Gastrocnemius medialis (tissue), 4 donors: ENCODE data around the gene E2F1. TPM values are rescaled to one million over a fixed set of nuclear protein-coding genes. Genes with fewer than 3 reads are reported as not detected.

Experiments used
- ATAC-seq, 2 donors: fragments of 150-250 bp; one replicate each; pipeline ENCODE4 v1.9.1; 2016
- DNase-seq, 2 donors: peaks; one replicate each; pipeline ENCODE4 v3.0.0-alpha.2; 2019
- H3K27ac ChIP-seq, 4 donors: fragments of 200-600 bp; sonication (generic); 1 replicate in 1 of 4; 2 replicates in 3 of 4; pipeline ENCODE4 v1.5.1; 2016 to 2018; ENCODE audit warnings: mild to moderate bottlenecking in 2 of 4, moderate library complexity in 1 of 4
- H3K27me3 ChIP-seq, 3 donors: fragments of 200-600 bp; sonication (generic) in 2 of 3; 1 replicate in 1 of 3; 2 replicates in 2 of 3; pipeline versions ENCODE4 v1.5.1 to v1.6.0; 2016 to 2019; ENCODE audit warnings: mild to moderate bottlenecking in 1 of 3, moderate library complexity in 1 of 3
- H3K36me3 ChIP-seq, 2 donors: fragments of 200-600 bp; sonication (generic) in 1 of 2; one replicate each; pipeline ENCODE4 v1.5.1; 2017 to 2018
- H3K4me1 ChIP-seq, 2 donors: fragments of 200-600 bp; sonication (generic) in 1 of 2; one replicate each; pipeline ENCODE4 v1.5.1; 2016 to 2017; ENCODE audit warnings: mild to moderate bottlenecking in 2 of 2
- H3K4me3 ChIP-seq, 4 donors: fragments of 200-600 bp; sonication (generic) in 3 of 4; 1 replicate in 1 of 4; 2 replicates in 3 of 4; pipeline ENCODE4 v1.5.1; 2016 to 2019; ENCODE audit warnings: mild to moderate bottlenecking in 2 of 4
- H3K9me3 ChIP-seq, 3 donors: fragments of 200-600 bp; sonication (generic) in 2 of 3; 1 replicate in 1 of 3; 2 replicates in 2 of 3; pipeline ENCODE4 v1.5.1; 2016 to 2019
- CTCF ChIP-seq, 5 experiments: fragments of 450-650 bp in 3 of 5; fragments of 200-600 bp in 2 of 5; sonication (generic) in 2 of 5; IDR thresholded peaks in 4 of 5; conservative IDR thresholded peaks in 1 of 5; 1 replicate in 4 of 5; 2 replicates in 1 of 5; pipeline ENCODE4 v1.5.1; 2016 to 2019; ENCODE audit warnings: antibody characterized with exemption in 5 of 5, mild to moderate bottlenecking in 3 of 5, moderate library complexity in 3 of 5
- POLR2A ChIP-seq, 2 donors: fragments of 450-650 bp; IDR thresholded peaks; one replicate each; pipeline ENCODE4 v1.6.1; 2017; ENCODE audit warnings: antibody characterized with exemption in 2 of 2, mild to moderate bottlenecking in 2 of 2, moderate library complexity in 2 of 2
- in situ Hi-C, 4 donors: fragments of 200-750 bp; cut with MboI; loops; one replicate each; pipeline versions ENCODE4 v1.15.0 to v1.8.0; 2017; ENCODE audit warnings: low sequenced_read_pairs in 4 of 4
- intact Hi-C: fragments of 100-400 bp; cut with DNase I; formaldehyde crosslinking; loops from one replicate; pipeline ENCODE4 v1.15.1; 2023; ENCODE audit warnings: low total_unique reads
- total RNA-seq, 4 donors: library from RNA; depleted of rRNA; stranded (reverse); fragments of >200 nt; gene quantifications; one replicate each; pipeline versions ENCODE4 v1.1.0 to v1.2.3, GENCODE V29; 2016

The E2F1 gene
- total RNA-seq, 4 donors from 2014 or later, result 1.00 to 2.0 (median 1.4) TPM; not detected in 1

GRCh38 chr20:33681288-33681687 lies 4.9 kb downstream of the E2F1 start:
- intact Hi-C loops, result no loop called here
- DNase-seq, result no peak

GRCh38 chr20:33680686-33681085 lies 5.5 kb downstream of the E2F1 start:
- DNase-seq (no peak), ATAC-seq (no peak)
- Histone ChIP-seq H3K9me3 (no peaks in the 10 kb centered on the region), H3K27ac (no peak overlapping the region), H3K4me1 (peaks cover 5% of the 10 kb centered on the region in 2 donors), H3K36me3 (no peaks in the 10 kb centered on the region), H3K4me3 (no peak overlapping the region), H3K27me3 (no peaks in the 10 kb centered on the region)
- in situ Hi-C loops, result no loop called here
- intact Hi-C loops, result no loop called here
- no peak for TF ChIP-seq POLR2A (IDR thresholded peaks at IDR 0.05)
- no peak for TF ChIP-seq CTCF (IDR thresholded peaks at IDR 0.05 in 4 of 5, conservative IDR thresholded peaks at IDR 0.05 in 1 of 5)

More at GRCh38 chr20:33681288-33681687, 4.9 kb downstream of the E2F1 start:
- no peaks in the 10 kb centered on the region for H3K9me3 ChIP-seq
- H3K27me3 ChIP-seq, result no peaks in the 10 kb centered on the region
- no peak overlapping the region for H3K27ac ChIP-seq
- H3K4me1 ChIP-seq, result peaks cover 5 to 6% of the 10 kb centered on the region in 2 donors
- no peak overlapping the region for H3K4me3 ChIP-seq
- no peaks in the 10 kb centered on the region for H3K36me3 ChIP-seq
- TF ChIP-seq CTCF (IDR thresholded peaks at IDR 0.05 in 4 of 5, conservative IDR thresholded peaks at IDR 0.05 in 1 of 5) (no peak), POLR2A (IDR thresholded peaks at IDR 0.05) (no peak)
- in situ Hi-C loops, result no loop called here
- ATAC-seq, result no peak

- Histone ChIP-seq H3K9me3 (no peaks in the 10 kb centered on the region), H3K4me3 (no peak overlapping the region), H3K27ac (no peak overlapping the region), H3K27me3 (no peaks in the 10 kb centered on the region), H3K36me3 (no peaks in the 10 kb centered on the region), H3K4me1 (peaks cover 4 to 5% of the 10 kb centered on the region in 2 donors)
- no peak for ATAC-seq
- TF ChIP-seq POLR2A (IDR thresholded peaks at IDR 0.05), result no peak
- TF ChIP-seq CTCF (IDR thresholded peaks at IDR 0.05 in 4 of 5, conservative IDR thresholded peaks at IDR 0.05 in 1 of 5), result no peak
- no peak for DNase-seq
- in situ Hi-C loops, result no loop called here
- intact Hi-C loops, result no loop called here
Measured at GRCh38 chr20:33679758-33680485, 6.3 kb downstream of the E2F1 start.

GRCh38 chr20:33677991-33678702 lies 8.0 kb downstream of the E2F1 start:
- Histone ChIP-seq H3K4me3 (no peak overlapping the region), H3K27me3 (no peaks in the 10 kb centered on the region), H3K36me3 (no peaks in the 10 kb centered on the region), H3K27ac (peak overlapping the region in 2 of 4 donors; percentile 43 to 54), H3K4me1 (peaks cover 10 to 16% of the 10 kb centered on the region in 2 donors), H3K9me3 (no peaks in the 10 kb centered on the region)
- no peak for ATAC-seq
- in situ Hi-C loops (no loop called here), intact Hi-C loops (no loop called here)
- TF ChIP-seq POLR2A (IDR thresholded peaks at IDR 0.05), result no peak
- no peak for TF ChIP-seq CTCF (IDR thresholded peaks at IDR 0.05 in 4 of 5, conservative IDR thresholded peaks at IDR 0.05 in 1 of 5)
- DNase-seq, result peak; percentile 32 to 68
